Esophagus squamous epithelium (tissue), 5 donors: ENCODE results near the gene GTF2H4. TPM values are rescaled to one million over a fixed set of nuclear protein-coding genes. Genes with fewer than 3 reads are reported as not detected.
A peak's percentile ranks its signal among the peaks of the same experiment; 100 is the strongest.
"Not testable (repeated sequence)": the region's sequence is repeated elsewhere in the genome, so short reads cannot be mapped to it uniquely, and the experiment has no call there.

Experiments
- DNase-seq: peaks from one replicate; lab custom pipeline; 2025; lab: John Stamatoyannopoulos, UW
- H3K27ac ChIP-seq, 4 donors: fragments of 200-600 bp; sonication (generic); one replicate each; pipeline ENCODE4 v1.5.1; 2016 to 2019; ENCODE audit warnings: mild to moderate bottlenecking in 1 of 4
- H3K27me3 ChIP-seq, 4 donors: fragments of 200-600 bp; sonication (generic); 1 replicate in 3 of 4; 2 replicates in 1 of 4; pipeline versions ENCODE4 v1.5.1 to v1.6.0; 2017 to 2021; ENCODE audit warnings: antibody characterized with exemption in 1 of 4
- H3K36me3 ChIP-seq, 3 donors: fragments of 200-600 bp; sonication (generic); one replicate each; pipeline ENCODE4 v1.5.1; 2016 to 2019
- H3K4me1 ChIP-seq, 3 donors: fragments of 200-600 bp; sonication (generic); one replicate each; pipeline ENCODE4 v1.5.1; 2017 to 2019
- H3K4me3 ChIP-seq, 4 donors: fragments of 200-600 bp; sonication (generic); 1 replicate in 3 of 4; 2 replicates in 1 of 4; pipeline ENCODE4 v1.5.1; 2016 to 2019; ENCODE audit warnings: mild to moderate bottlenecking in 2 of 4, moderate library complexity in 1 of 4
- H3K9me3 ChIP-seq, 3 donors: fragments of 200-600 bp; sonication (generic); one replicate each; pipeline ENCODE4 v1.5.1; 2016 to 2019
- CTCF ChIP-seq, 6 experiments: fragments of 450-650 bp in 4 of 6; fragments of 200-600 bp in 2 of 6; sonication (generic) in 2 of 6; IDR thresholded peaks; one replicate each; pipeline ENCODE4 v1.5.1; 2016 to 2019; ENCODE audit warnings: antibody characterized with exemption in 6 of 6, mild to moderate bottlenecking in 4 of 6, moderate library complexity in 4 of 6
- POLR2A ChIP-seq, 4 donors: fragments of 450-650 bp; IDR thresholded peaks; one replicate each; pipeline ENCODE4 v1.6.1; 2017; ENCODE audit warnings: antibody characterized with exemption in 4 of 4, mild to moderate bottlenecking in 4 of 4, moderate library complexity in 3 of 4
- WGBS, 2 donors: methylation state at CpG; one replicate each; pipeline ENCODE4 v1.1.5; 2018; 5-methylcytosine and 5-hydroxymethylcytosine counted together
- intact Hi-C: fragments of 100-400 bp; cut with DNase I; formaldehyde crosslinking; loops from one replicate; pipeline ENCODE4 v1.15.0; 2022
- total RNA-seq, 4 donors: library from RNA; depleted of rRNA; stranded (reverse); fragments of >200 nt; gene quantifications; one replicate each; pipeline ENCODE4 v1.1.0, GENCODE V29; 2016
- donor health status: DM: yes; HTN: yes; CAD: no.

Gene GTF2H4
- total RNA-seq, 4 donors from 2014 or later, result 10.3 to 26.7 (median 12.4) TPM

- no peak for DNase-seq
- Histone ChIP-seq H3K27me3 (no peaks in the 10 kb centered on the region), H3K27ac (peak overlapping the region in 2 of 4 donors; percentile 50 to 97), H3K9me3 (no peaks in the 10 kb centered on the region), H3K4me1 (peaks cover 15 to 47% (median 25%) of the 10 kb centered on the region in 3 donors), H3K4me3 (no peak overlapping the region), H3K36me3 (peaks cover 16 to 69% (median 20%) of the 10 kb centered on the region in 3 donors)
- TF ChIP-seq POLR2A (IDR thresholded peaks at IDR 0.05) (no peak), CTCF (IDR thresholded peaks at IDR 0.05) (no peak)
- 84 to 93% methylated on average over 4 to 7 of the region's 7 CpGs for WGBS, 2 donors
- intact Hi-C loops, result no loop called here
Measured at GRCh38 chr6:30917041-30917440, 9.0 kb downstream of the GTF2H4 start.

GRCh38 chr6:30917487-30917886 is 9.5 kb downstream of the GTF2H4 start:
- H3K9me3 ChIP-seq, result no peaks in the 10 kb centered on the region
- intact Hi-C loops, result no loop called here
- DNase-seq, result no peak
- H3K27me3 ChIP-seq, result no peaks in the 10 kb centered on the region
- peak overlapping the region in 2 of 4 donors; percentile 50 to 97 for H3K27ac ChIP-seq
- 88 to 95% methylated on average over 8 of the region's 8 CpGs for WGBS, 2 donors
- peaks cover 15 to 47% (median 25%) of the 10 kb centered on the region in 3 donors for H3K4me1 ChIP-seq
- no peak overlapping the region for H3K4me3 ChIP-seq
- H3K36me3 ChIP-seq, result peaks cover 16 to 69% (median 25%) of the 10 kb centered on the region in 3 donors
- TF ChIP-seq POLR2A (IDR thresholded peaks at IDR 0.05), result no peak
- TF ChIP-seq CTCF (IDR thresholded peaks at IDR 0.05), result no peak

- 92 to 94% methylated on average over 7 to 8 of the region's 8 CpGs for WGBS, 2 donors
- Histone ChIP-seq H3K4me1 (peaks cover 8 to 36% (median 18%) of the 10 kb centered on the region in 3 donors), H3K9me3 (no peaks in the 10 kb centered on the region), H3K27ac (no peak overlapping the region), H3K36me3 (peaks cover 20 to 72% (median 33%) of the 10 kb centered on the region in 3 donors), H3K4me3 (no peak overlapping the region), H3K27me3 (no peaks in the 10 kb centered on the region)
- DNase-seq, result no peak
- TF ChIP-seq CTCF (IDR thresholded peaks at IDR 0.05) (no peak), POLR2A (IDR thresholded peaks at IDR 0.05) (no peak)
- intact Hi-C loops, result no loop called here
Measured at GRCh38 chr6:30918670-30919069, 10.7 kb downstream of the GTF2H4 start.

GRCh38 chr6:30922447-30922852 is 14.4 kb downstream of the GTF2H4 start:
- Histone ChIP-seq H3K27ac (no peak overlapping the region), H3K4me1 (peaks cover 0 to 13% (median 0%) of the 10 kb centered on the region in 3 donors), H3K27me3 (no peaks in the 10 kb centered on the region), H3K9me3 (no peaks in the 10 kb centered on the region), H3K4me3 (no peak overlapping the region), H3K36me3 (peaks cover 29 to 96% (median 49%) of the 10 kb centered on the region in 3 donors)
- WGBS, 2 donors, result 95 to 96% methylated on average over 5 to 6 of the region's 7 CpGs
- DNase-seq, result no peak
- TF ChIP-seq CTCF (IDR thresholded peaks at IDR 0.05), result peak in 1 of 6 experiments; percentile 8
- no peak for TF ChIP-seq POLR2A (IDR thresholded peaks at IDR 0.05)
- intact Hi-C loops, result no loop called here

- 100% methylated on average over 2 of the region's 9 CpGs; no CpG with 5 or more reads in 1 of the 2 donors for WGBS, 2 donors
- H3K4me3 ChIP-seq, intact Hi-C loops: not testable (repeated sequence)
Measured at GRCh38 chr6:30924040-30924627, 16.1 kb downstream of the GTF2H4 start.

More at GRCh38 chr6:30924040-30924627, 16.1 kb downstream of the GTF2H4 start:
- H3K9me3 ChIP-seq, DNase-seq, H3K27me3 ChIP-seq, H3K27ac ChIP-seq: not testable (repeated sequence)
- Histone ChIP-seq H3K36me3 (peaks cover 29 to 79% (median 49%) of the 10 kb centered on the region in 3 donors), H3K4me1 (peaks cover 0 to 11% (median 0%) of the 10 kb centered on the region in 3 donors)
